DMS79 treated with DMSO at 0.1 percent for 48 hours (cell line): ENCODE data around the gene MTMR10.

Experiments used
- DNase-seq: peaks from one replicate; lab custom pipeline; 2025; lab: John Stamatoyannopoulos, UW

MTMR10 gene, protein sequence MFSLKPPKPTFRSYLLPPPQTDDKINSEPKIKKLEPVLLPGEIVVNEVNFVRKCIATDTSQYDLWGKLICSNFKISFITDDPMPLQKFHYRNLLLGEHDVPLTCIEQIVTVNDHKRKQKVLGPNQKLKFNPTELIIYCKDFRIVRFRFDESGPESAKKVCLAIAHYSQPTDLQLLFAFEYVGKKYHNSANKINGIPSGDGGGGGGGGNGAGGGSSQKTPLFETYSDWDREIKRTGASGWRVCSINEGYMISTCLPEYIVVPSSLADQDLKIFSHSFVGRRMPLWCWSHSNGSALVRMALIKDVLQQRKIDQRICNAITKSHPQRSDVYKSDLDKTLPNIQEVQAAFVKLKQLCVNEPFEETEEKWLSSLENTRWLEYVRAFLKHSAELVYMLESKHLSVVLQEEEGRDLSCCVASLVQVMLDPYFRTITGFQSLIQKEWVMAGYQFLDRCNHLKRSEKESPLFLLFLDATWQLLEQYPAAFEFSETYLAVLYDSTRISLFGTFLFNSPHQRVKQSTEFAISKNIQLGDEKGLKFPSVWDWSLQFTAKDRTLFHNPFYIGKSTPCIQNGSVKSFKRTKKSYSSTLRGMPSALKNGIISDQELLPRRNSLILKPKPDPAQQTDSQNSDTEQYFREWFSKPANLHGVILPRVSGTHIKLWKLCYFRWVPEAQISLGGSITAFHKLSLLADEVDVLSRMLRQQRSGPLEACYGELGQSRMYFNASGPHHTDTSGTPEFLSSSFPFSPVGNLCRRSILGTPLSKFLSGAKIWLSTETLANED

DNA sequence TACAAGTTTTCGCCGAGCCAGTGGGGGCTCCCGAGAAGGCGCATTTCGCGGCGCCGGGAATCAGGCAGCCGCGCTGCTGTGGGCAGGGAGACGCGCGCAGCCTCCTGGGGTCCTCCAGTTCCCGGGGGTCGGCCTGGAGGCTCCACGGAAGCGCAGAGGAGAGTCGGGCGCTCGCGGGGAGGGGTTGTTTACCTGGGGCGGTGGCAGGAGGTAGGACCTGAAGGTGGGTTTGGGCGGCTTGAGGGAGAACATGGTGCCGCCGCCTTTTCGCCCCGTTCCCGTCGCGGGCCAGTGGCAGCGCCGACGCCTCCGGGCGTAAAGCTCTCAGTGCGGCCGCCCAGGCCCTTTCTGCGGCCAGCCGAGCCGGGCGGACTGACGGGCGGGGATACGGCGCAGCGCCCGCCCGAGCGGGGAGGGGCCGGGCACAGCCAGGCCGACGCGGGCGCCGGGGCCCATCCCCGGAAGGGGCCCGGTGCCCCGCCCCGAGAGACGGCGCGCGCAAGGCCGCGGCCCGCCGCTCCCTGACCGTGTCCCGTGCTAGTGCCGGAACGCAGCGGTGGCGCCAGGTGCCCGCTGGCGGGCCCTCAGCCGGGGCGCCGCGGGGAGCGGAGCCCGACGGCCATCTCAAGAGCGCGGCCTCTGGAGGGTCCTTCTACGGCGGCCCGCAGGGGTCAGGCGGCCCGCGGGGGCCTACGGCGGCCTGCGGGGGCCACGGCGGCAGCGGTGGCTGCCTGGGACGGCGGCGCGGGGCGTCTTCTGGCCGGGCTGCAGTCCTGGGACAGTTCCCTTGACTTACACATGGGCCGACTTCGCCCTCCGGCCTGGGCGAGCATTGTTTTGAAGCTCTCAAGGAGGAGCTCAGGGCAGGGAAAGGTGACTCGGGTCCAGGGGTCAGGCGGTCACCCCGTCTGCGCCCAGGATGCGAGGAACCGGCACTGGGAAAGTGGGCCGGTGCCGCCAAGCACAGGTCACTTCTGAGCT lies at the start of gene MTMR10:
Gene MTMR10 (minus strand): TSS at position 374 of the 981 bp plus-strand sequence. CDS start 122 bp downstream, at position 252.
- DNase-seq, result peak; percentile 3

DNA sequence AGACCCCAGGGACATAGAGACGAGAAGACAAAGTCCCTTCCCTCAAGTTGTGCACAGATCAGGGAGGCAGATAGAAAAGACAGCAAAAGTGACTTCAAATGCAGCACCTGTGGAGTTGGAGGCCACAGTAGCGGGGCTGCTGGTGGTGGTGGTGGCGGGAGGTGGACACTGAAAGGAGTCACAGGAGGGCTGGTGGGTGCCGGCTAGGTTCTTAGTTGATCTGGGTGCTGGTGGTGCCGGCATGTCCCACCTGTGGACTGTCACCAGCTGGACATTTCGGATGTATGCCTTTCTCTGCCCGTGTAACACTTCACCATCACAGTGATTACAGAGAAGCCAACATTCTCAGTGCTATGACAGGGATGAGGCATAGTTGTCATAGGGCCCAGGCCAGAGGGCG lies 49.2 kb upstream of the MTMR10 start:
- DNase-seq, result no peak

DNA sequence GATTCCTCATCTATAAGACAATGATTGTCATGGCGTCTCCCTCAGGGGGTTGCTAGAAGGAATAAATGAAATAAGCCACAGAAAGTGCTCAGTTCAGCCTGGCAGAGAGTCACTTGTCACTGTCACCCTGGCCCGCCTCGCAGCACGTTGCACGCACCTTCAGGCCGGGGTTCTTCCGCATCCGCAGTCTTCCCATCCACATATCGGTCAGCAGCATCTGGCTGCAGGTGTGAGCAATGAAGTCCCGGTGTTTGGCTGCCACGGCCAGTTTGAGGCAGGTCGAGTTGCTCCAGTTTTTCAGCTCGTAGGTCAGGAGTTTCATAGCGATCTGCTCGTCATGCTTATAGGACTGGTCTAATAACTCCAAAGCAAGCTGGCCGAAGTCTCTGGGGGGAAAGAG lies 48.5 kb upstream of the MTMR10 start:
- DNase-seq, result no peak

DNA sequence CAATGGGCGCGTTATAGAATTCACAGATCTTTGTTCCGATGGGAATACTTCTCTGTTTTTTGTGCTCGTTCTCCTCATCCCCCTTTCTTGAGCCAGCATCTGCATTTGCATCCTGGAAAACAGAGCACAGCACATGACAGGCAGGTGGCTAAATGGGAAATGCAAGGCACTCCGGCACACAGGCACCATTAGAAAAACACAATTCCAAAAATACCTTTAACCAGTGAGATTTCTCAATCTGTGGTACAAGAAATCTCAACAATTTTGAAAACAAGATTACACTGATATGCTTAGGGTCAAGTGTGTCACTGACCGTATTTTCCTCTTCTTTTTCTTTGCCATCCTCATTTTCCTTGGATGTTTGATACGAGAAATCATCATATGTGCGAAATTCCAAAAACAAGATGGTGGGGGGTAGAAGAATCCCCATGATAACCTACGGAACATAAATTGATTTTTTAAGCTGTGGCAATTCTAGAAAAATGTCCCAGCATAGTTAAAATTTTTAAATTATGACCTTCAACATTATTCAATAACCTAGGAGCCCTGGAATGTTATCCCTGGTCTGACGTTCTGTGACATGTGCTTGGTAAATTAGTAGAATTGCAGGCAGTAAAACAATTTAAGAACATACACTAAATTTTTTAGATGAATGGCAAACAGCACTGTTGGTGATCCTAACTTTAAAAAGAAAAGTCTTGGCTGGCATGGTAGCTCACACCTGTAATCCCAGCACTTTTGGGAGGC lies 46.5 kb upstream of the MTMR10 start:
- no peak for DNase-seq

DNA sequence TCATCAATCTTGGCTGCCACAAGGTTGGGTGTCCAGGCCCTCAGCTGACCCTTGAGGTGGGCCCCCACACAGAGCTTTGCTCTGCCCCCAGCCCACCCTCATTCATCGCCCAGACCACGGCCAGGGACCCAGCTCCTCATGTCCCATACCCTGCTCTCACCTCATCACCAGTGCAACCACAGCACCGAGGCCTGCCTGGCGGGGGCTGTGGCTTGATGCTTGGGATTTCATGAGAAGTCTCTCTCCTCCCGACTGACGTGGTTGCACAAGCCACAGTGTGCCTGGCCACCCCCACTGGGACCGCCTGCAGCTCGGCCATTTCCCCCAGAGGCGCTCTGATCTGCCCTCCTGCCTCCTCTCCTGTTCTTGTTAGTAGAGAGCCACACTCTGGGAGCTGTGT lies 45.4 kb upstream of the MTMR10 start:
- no peak for DNase-seq

DNA sequence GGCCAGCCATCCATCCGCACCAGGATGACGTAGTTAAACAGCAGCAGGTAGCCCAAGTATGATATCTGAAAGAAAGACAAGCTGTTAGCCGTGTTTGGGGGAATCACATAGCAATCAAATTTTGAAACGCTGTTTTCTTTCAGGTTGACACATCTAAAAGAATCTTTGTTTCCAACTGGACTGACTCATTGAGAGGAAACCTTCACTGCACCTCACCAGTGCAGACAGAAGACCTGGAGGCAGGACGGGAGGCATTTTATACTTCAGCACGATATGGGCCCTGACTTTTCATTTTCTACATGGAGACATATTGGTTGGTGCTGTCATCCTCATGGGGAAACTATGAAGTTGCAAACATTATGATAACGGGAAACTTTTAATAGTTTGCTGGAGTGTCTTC lies 44.2 kb upstream of the MTMR10 start:
- DNase-seq, result no peak

DNA sequence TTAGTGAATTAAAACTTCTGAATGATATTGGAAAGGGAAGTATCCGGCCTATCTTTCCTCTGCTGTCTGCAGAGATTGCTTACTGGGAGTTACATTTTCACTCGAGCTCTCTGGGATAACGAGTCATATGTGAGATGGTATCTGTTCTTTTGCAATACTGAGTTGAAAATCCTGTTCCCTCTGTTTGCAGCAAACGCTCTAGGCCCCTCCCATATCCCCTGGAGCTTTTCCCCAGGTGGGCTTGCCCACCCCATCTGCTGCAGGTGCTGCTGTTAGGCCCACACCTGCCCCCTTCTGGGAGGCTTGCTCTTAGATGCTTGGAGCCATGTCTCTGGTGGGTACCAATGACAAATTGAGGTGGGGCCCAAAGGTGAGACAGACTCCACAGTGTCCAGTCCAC lies 42.7 kb upstream of the MTMR10 start:
- DNase-seq, result no peak

DNA sequence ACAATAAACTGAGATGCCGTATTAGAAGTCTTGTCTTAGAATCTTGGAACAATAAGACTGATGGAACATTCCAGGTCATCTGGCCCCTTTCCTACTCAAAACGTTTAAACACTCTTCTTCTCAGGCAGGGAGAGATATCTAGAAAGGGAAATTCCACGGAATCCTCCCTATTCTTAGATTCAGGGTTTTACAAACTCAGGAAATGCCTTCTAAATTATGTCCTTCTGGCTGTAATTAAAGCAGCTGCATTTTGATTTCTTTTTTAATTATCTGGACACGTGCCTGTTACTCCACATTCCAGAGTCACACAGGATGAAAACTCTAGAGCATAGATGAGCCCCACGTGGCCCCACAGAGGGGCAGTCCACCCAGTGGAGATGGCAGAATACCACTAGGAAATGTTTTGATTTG lies 41.5 kb upstream of the MTMR10 start:
- DNase-seq, result no peak

DNA sequence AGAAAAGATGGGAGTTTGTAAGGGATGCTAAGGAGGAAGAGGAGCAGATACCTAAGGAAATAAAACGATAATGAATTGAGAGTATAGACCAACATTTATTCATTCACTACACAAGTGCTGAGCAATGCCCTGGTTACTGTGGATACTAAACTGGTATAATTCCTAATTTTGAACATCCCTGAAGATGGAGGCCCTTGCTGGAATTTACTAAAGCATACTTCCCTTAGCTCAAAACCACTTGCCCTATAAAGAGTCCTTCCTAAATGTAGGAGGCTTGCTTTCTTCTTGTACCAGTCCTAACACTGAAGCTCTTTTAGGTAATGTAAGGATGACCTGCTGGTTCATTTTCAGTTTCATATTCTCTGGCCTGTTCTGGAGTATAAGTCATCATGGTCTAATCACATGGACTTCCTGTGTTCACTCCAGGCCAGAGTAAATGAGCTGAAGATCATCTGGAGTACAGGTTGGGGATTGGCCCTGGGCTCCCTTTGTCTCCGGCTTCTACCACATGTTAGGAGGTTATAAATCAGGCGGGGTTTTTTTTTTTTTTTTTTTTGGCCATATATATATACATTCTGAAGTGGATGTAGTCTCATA lies 40.1 kb upstream of the MTMR10 start:
- no peak for DNase-seq

DNA sequence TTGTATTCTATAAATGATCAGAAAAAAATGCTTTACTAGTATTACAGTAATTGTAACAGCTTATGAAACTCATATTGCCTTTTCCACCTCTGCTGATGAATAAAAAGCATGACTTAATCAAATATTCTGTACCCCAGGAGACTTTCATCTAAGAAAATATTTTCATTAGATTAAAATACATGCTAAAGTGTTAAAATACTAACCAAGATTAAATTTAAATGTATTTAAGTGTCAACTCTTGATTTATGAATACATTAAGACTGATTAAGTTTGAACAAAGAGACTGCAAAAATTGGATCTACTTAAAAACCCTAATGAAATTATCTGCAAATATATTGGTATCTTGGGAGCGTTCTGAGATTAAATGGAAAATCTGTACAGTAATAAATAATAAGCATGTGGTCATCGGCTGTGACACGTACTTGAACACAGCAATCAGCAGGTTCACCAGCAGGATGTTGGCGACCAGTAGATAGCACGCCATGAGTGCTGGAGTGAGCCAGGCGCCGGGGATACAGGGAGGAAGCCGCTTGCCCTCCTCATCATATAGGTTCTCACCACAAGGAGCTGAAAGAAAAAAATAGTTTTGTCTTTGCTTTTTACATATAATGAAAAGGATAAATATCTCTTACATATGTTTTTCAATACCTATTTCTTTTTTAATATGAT lies 36.6 kb upstream of the MTMR10 start:
- no peak for DNase-seq

DNA sequence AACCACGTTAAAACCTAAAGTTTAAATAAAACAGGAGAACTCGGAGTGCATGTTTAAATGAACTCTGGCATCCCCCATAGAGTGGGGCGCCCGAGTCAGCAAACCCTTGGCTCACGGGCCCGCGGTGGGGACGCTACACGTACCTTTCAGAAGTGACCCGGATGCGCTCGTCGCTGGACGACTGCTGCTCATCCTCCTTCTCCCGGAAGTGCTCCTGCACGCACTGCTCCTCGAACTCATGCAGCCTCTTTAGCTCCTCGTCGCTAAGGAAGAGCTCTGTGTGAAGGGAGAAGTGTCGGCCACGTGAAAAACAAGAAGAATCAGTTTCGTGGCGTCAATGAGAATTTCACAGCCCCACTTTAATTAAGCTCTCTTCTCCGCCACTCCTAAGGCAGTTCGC lies 34.6 kb upstream of the MTMR10 start:
- no peak for DNase-seq

DNA sequence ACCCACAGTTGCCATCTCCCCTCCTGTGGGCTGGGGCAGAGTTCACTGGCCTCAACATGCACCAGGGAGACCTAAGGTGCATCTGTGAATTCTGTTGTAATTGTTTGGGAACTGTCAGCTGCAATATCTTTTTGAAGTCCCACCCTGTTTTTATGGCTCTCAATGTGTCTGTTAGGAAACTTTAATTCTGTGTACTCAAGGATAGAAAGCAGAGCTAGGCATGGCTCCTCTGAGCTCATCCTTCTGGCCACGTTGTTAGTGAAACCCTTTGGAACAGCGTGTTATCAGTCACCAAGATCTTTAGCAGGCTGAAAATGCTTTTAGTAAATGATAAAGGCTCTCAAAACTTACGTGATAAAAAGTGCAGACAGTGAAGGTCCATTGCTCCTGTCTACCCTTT lies 33.6 kb upstream of the MTMR10 start:
- DNase-seq, result no peak

DNA sequence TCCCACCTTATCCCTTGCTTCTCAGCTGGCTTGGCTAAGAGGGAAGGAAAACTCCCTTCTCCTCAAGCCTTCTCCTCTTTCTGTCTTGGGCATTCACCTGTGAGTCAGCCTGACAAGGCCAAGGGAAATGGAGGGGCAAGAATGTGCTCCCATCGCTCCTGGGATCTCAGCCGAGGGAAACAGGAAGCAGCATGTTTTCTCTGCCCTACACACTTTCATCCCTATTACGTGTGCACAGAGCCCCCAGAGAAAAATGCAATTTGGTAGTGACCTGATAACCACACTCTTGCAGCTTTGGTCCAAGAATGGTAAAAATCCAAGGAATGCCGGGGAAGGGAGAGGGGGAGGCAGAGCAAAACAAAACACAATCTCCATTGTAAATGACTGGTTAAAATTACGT lies 32.9 kb upstream of the MTMR10 start:
- no peak for DNase-seq

DNA sequence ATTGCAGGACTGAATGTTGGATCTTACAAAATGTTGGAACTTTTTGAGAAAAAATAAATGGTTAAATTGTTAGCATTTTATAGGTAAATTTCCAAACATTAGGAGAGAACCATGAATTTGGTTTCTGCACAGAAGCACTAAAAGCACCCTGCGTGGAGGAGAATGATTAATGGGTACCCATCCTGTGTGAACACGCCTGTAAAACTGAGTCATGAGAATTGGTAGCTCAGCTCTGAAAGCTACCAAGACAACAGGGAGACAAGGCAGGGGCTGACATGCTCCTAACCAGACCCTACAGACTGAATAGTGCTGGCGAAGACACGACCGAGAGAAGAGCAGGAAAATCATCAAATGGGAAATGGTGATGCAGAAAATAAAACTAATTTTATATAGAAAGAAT lies 32.4 kb upstream of the MTMR10 start:
- DNase-seq, result no peak

DNA sequence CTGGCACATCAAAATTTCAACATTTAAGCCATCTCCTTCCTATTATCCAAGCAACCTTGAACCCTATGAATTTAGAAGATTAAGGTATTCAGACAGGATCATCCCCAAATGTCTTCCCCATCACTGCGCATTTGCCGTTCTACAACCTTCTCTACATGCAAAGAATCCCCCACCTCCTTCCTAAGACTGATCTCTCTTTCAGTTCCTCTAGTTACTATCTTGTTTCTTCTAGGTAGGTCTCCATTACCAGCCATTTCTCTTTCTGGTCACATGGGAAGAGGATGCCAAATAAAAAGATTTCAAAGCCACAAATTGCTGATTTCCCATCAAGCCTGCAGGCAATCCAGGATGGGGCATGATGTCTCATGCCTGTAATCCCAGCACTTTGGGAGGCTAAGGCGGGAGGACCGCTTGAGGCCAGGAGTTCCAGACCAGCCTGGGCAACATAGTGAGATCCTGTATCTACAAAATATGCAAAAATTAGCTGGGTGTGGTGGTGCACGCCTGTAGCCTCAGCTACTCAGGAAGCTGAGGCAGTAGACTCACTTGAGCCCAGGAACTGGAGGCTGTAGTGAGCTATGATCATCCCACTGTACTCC lies 29.7 kb upstream of the MTMR10 start:
- no peak for DNase-seq

DNA sequence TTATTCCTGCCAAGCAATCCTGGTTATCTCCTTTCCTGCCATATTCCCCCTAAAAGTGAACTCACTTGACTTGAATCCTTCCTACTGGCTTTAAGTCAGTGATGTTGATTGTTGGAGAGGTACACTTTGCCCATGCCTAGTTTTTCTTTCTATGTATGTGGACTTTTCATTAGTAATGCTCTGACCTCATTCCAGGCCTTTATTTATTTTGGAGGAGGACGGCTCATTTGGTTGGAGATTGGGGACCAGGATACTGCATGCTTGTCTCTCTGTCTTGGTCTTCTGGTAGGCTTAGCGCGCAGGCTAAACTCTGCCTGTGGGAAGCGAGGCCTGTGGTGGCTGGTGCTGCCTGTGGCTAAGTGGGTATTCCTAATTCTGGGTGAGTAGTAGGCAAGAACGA lies 29.1 kb upstream of the MTMR10 start:
- DNase-seq, result no peak

DNA sequence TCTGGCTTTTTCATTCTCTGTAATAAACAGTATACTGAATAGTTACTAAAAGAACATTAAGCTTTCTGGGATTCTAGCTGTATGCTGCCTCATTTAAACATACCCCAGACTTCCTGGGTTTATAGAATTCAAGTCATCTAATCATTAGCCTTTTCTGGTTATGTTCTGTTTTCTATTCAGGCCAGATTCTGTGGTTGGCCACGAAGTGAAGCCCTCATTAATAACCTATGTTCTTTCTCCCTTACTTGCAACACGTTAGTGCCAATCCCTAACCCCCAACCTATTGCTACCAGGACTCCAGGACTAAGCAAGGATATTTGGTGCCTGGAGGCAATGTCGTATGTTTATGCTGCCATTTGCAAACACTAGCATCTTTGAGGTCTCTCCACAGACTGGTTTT lies 28.6 kb upstream of the MTMR10 start:
- DNase-seq, result no peak

DNA sequence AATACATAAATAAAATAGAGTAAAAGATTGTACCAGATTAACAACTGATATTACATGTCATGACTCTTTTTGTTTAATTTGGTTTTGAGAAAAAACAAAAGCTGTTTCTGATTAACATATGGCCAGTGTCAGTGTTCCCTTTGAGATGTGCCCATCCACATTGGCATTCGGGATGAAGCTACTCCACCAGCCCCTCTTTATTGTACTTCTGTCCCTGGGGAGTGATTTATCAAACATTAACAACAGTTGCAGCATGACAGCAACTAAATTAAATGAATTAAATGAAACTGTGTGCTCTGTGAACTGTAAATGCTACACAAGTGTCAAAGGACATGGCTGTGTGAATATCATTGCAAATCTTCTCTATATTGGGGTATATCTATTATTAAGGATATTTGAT lies 25.9 kb upstream of the MTMR10 start:
- no peak for DNase-seq

DNA sequence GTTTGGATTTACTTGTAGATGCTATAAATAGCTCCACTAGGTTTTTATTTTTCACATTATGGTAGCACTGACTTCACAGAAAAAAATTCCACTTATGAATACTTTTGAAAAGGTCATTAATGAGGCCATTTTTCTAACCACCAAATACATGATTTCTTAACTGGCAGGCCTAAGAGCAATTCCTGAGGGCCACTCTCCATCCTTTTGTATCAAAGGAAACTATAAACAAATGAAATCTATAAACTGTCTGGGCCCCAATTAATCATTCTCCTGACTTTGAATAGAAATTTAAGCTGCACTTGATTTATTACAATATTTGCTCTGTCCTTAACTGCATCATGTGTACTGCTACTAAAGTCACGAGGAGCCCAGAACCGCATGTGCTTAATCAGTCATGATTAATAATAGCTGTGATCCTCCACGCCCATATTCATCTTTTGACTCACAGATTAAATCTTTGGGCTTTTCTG lies 25.1 kb upstream of the MTMR10 start:
- no peak for DNase-seq

DNA sequence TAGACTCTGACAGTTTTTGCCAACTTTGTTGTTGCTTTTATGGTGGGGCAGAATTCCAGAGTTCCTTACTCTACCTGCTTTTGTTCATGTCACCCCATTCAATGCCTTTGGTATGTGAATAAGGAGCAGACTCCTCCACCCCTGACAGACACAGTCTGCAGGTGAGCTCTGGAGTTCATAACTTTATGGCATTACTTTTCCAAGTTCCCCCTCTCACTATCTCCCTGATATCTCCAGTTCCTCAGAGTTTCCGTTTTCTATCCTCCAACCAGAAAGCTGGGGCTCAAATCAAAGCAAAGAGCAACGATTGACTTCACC lies 23.1 kb upstream of the MTMR10 start:
- DNase-seq, result no peak
